Transverse colon (tissue), 4 donors: ENCODE results near the gene TLX2. TPM values are rescaled to one million over a fixed set of nuclear protein-coding genes. Genes with fewer than 3 reads are reported as not detected.

Experiments
- DNase-seq: peaks from one replicate; pipeline ENCODE4 v3.0.0-alpha.2; 2019
- H3K27ac ChIP-seq, 4 donors: fragments of 200-600 bp; sonication (generic); 2 replicates each; pipeline ENCODE4 v1.5.1; 2016 to 2018; ENCODE audit warnings: inconsistent platforms in 4 of 4
- H3K27me3 ChIP-seq: fragments of 200-600 bp; sonication (generic); 2 replicates; pipeline ENCODE4 v1.5.1; 2017; ENCODE audit warnings: inconsistent platforms
- H3K36me3 ChIP-seq, 4 donors: fragments of 200-600 bp; sonication (generic); 2 replicates each; pipeline ENCODE4 v1.5.1; 2017 to 2019; ENCODE audit warnings: inconsistent platforms in 4 of 4
- H3K4me1 ChIP-seq, 4 donors: fragments of 200-600 bp; sonication (generic); 2 replicates each; pipeline ENCODE4 v1.5.1; 2017 to 2020; ENCODE audit warnings: inconsistent platforms in 4 of 4
- H3K4me3 ChIP-seq, 4 donors: fragments of 200-600 bp; sonication (generic); 1 replicate in 1 of 4; 2 replicates in 3 of 4; pipeline versions ENCODE4 v1.5.1 to v1.6.1; 2017 to 2019; ENCODE audit warnings: inconsistent platforms in 4 of 4
- H3K9me3 ChIP-seq, 2 donors: fragments of 200-600 bp; sonication (generic); 2 replicates each; pipeline ENCODE4 v1.5.1; 2017 to 2019; ENCODE audit warnings: inconsistent platforms in 2 of 2
- EP300 ChIP-seq: sonication (generic); formaldehyde crosslinking; IDR thresholded peaks from one replicate; pipeline ENCODE4 v1.6.1; 2017; ENCODE audit warnings: antibody characterized with exemption, low read depth
- POLR2A ChIP-seq: fragments of 450-650 bp; IDR thresholded peaks from one replicate; pipeline ENCODE4 v1.6.1; 2016; ENCODE audit warnings: antibody characterized with exemption, mild to moderate bottlenecking, moderate library complexity
- POLR2AphosphoS5 ChIP-seq, 3 donors: sonication (generic); formaldehyde crosslinking; IDR thresholded peaks; one replicate each; pipeline ENCODE4 v1.6.1; 2016; ENCODE audit warnings: antibody characterized with exemption in 3 of 3
- WGBS, 2 donors: methylation state at CpG; one replicate each; pipeline ENCODE4 v1.1.5; 2018; ENCODE audit warnings: low coverage in 1 of 2; 5-methylcytosine and 5-hydroxymethylcytosine counted together
- in situ Hi-C, 4 donors: fragments of 200-750 bp; cut with MboI; loops; one replicate each; pipeline versions ENCODE4 v1.15.0 to v1.15.1; 2017; ENCODE audit warnings: low sequenced_read_pairs in 3 of 4, low pct_ligation_motif_present in 1 of 4, low pct_unique_long_range_greater_than_20kb in 1 of 4
- intact Hi-C: fragments of 100-400 bp; cut with DNase I; formaldehyde crosslinking; loops from one replicate; pipeline ENCODE4 v1.15.1; 2023; ENCODE audit warnings: low total_unique reads
- total RNA-seq, 4 donors: library from RNA; depleted of rRNA; stranded (reverse); fragments of >200 nt; gene quantifications; one replicate each; pipeline ENCODE4 v1.1.0, GENCODE V29; 2016
- TF ChIP-seq, protein P1 (sequence below), 5 experiments: fragments of 200-600 bp in 3 of 5; fragments of 450-650 bp in 2 of 5; sonication (generic) in 3 of 5; IDR thresholded peaks; 1 replicate in 2 of 5; 2 replicates in 3 of 5; pipeline ENCODE4 v1.5.1; 2016 to 2017; ENCODE audit warnings: antibody characterized with exemption in 5 of 5, inconsistent platforms in 3 of 5, mild to moderate bottlenecking in 2 of 5, moderate library complexity in 1 of 5

TLX2 gene
- total RNA-seq, 4 donors from 2014 or later = 0.96 to 2.5 TPM; not detected in 2

DNA sequence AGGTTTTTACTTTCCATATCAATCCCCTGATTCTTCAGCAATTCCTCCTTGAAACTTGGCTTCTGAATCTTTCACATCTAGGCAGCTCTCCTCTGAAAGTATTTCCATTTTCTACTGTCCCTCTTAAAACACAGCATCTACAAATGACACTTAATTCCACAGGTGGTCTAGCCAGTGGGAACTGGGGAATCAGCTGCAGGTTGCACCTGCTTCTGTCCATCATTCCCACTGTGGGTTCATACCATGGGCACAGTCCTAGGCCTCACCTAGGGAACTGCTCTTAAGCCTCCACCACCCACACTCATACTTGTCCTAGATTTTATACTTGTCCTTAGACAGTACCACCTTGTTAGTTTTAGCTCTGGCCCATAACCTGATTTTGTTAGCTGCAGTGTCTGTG lies 37.3 kb downstream of the TLX2 start:
- no peaks in the 10 kb centered on the region for H3K36me3 ChIP-seq
- H3K4me3 ChIP-seq = no peak overlapping the region
- peaks cover 12 to 36% (median 22%) of the 10 kb centered on the region in 4 donors for H3K4me1 ChIP-seq
- TF ChIP-seq EP300 = no peak
- DNase-seq = no peak
- H3K9me3 ChIP-seq = no peaks in the 10 kb centered on the region
- in situ Hi-C loops (no loop called here), intact Hi-C loops (no loop called here)
- no peaks in the 10 kb centered on the region for H3K27me3 ChIP-seq
- H3K27ac ChIP-seq = no peak overlapping the region

DNA sequence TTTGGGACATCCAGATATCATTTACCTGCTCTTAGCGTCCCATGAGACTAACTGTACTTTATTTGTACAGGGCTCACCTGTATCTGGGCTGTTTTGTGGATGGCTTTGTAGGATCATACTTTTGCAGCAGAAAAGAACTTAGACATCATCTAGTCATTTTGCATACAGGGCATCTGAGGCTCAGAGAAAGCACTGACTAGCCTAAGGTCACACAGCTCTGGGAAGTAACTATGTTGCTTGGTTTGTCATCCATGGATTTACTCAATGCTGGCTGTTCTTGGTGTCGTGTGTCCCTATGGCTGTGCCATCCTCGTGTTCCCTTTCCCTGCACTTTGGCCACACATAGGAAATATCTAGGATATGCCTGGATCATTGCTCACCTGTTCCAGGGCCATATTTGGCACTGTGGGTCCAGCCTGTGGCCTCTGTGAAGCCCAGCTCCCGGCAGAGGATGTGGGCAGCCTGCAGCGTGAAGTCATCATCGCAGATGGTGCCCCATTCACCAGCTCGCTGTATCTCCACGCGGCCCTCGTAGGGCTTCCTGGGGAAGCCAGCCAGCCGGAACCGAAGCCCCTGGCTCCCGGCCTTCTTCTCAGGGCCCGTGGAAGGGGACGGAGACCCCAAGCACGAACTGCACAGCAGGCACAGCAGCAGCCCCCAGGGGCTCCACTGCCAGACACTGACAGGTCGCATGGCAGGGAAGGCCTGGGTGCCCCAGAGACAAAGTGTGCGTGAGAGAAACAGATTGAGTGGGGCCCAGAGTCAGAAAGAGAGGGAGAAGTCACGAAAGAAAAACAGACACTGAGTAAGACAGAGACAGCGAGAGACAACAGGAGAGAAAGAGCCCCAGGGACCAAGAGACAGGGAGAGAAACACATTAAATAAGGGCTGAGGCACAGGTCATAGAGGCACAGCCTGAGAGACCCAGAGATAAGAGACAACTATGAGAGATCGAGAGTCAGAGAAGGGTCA lies 38.0 kb downstream of the TLX2 start:
- TF ChIP-seq, protein P1, sequence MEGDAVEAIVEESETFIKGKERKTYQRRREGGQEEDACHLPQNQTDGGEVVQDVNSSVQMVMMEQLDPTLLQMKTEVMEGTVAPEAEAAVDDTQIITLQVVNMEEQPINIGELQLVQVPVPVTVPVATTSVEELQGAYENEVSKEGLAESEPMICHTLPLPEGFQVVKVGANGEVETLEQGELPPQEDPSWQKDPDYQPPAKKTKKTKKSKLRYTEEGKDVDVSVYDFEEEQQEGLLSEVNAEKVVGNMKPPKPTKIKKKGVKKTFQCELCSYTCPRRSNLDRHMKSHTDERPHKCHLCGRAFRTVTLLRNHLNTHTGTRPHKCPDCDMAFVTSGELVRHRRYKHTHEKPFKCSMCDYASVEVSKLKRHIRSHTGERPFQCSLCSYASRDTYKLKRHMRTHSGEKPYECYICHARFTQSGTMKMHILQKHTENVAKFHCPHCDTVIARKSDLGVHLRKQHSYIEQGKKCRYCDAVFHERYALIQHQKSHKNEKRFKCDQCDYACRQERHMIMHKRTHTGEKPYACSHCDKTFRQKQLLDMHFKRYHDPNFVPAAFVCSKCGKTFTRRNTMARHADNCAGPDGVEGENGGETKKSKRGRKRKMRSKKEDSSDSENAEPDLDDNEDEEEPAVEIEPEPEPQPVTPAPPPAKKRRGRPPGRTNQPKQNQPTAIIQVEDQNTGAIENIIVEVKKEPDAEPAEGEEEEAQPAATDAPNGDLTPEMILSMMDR (IDR thresholded peaks at IDR 0.05) = no peak
- TF ChIP-seq POLR2AphosphoS5 (IDR thresholded peaks at IDR 0.05) = no peak
- TF ChIP-seq POLR2A = no peak
- TF ChIP-seq EP300 = no peak
- no peaks in the 10 kb centered on the region for H3K9me3 ChIP-seq
- H3K27ac ChIP-seq = peak overlapping the region; percentile 83 to 91 (median 86)
- H3K4me1 ChIP-seq = peaks cover 12 to 36% (median 22%) of the 10 kb centered on the region in 4 donors
- no peaks in the 10 kb centered on the region for H3K27me3 ChIP-seq
- DNase-seq = no peak
- no peak overlapping the region for H3K4me3 ChIP-seq
- intact Hi-C loops = no loop called here
- WGBS, 2 donors = 64 to 67% methylated on average over 4 to 21 of the region's 21 CpGs
- no peaks in the 10 kb centered on the region for H3K36me3 ChIP-seq
- in situ Hi-C loops = no loop called here

DNA sequence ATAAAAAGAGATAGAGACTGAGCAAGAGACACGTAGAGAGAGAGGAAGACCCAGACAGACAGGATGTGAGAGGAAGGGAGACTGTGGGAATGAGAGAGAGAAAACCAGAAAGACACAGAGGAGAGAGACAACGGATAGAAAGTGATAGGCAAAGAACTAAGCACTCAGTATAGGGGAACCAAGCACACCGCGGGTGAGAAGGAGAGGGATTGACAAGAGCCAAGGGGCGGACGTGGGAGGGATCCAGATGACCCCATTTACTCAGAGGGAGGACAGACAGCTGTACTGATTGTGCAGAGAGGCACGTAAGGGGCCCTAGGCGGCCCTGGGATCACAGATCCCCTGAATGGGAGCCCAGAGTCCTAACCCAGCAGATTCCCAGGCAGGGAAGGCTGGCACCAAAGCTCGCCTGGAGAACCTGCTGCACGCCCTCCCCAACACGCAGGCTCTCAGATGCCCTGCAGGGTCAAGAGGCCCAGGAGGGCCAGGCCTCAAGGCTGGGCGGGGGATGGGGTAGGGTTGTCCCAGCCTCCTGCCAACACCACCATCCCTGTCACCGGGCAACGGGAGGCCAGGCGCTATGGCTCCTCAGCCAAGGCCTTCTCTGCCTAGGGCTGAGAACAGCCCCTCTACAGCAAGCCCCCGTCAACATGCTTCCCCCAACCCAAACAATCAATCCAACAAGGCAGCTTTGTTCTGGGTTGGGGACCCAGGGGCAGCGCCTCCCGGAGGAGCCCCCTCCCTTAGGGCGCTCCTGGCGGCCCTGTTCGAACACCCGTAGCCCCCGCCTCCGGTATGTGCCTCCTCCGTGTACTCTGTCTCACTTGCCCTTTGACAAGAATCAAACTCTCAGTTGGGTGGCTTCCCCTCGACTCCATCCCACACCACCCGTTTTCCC lies 38.9 kb downstream of the TLX2 start:
- H3K4me3 ChIP-seq = peak overlapping the region in 3 of 4 donors; percentile 61 to 92 (median 75)
- no peaks in the 10 kb centered on the region for H3K36me3 ChIP-seq
- H3K27ac ChIP-seq = peak overlapping the region; percentile 83 to 91 (median 86)
- H3K4me1 ChIP-seq = peaks cover 12 to 41% (median 27%) of the 10 kb centered on the region in 4 donors
- no peak for TF ChIP-seq POLR2AphosphoS5 (IDR thresholded peaks at IDR 0.05)
- TF ChIP-seq, protein P1 (IDR thresholded peaks at IDR 0.05) = no peak
- no peak for TF ChIP-seq EP300
- TF ChIP-seq POLR2A = no peak
- DNase-seq = no peak
- intact Hi-C loops (no loop called here), in situ Hi-C loops (no loop called here)
- 34 to 54% methylated on average over 4 to 22 of the region's 27 CpGs for WGBS, 2 donors
- no peaks in the 10 kb centered on the region for H3K9me3 ChIP-seq
- H3K27me3 ChIP-seq = no peaks in the 10 kb centered on the region

DNA sequence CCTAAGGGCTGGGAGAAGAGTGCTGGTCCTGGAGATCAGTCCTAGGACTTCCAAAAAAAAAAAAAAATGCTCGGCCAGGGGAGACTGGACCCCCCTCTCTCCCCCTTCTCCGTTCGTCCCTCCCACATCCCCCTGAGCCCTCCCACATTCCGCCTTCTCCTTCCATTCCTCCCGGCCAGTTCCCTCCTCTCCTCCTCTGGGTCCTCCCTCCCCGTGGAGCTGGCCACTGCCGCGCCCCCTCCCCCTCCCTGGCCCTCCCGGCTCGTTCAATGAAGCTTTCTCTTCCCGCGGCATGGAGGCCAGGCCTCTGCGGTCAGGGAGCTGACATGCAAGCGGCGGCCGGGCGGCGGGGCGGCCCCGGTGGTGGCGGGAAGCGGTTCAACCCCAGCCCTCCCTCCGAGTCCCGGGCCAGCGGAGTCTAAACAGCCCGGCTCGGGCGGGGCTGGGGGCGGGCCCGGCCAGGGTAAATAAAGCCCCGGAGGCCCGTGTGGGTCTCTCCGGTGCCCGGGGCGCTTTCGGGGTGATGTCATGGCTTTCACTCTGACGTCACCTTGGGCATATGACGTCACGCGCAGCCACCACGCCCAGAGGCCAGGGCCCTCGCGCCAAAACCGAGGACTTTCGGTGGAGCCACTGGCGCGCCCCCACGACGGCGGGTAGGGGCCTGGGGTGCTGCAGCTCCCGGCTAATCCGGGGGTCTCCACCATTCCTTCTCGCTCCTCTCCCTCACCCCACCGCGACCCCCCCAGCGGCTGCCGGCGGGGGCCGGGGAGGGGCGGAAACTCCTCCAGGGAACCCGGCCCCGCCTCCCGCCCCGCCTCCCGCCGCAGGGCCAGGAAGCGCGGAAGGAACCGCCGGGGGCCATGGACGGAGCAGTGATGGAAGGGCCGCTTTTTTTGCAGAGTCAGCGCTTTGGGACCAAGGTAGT lies 39.9 kb downstream of the TLX2 start, which contains the start of the genes DOK1 and LOXL3:
TSS of gene DOK1 (plus strand) at position 829 of the 928 bp plus-strand sequence. CDS start at position 864, 35 bp downstream.
TSS of gene LOXL3 (minus strand) at position 51 of the 928 bp plus-strand sequence. CDS start 1,308 bp downstream, outside the sequence.
- intact Hi-C loops = no loop called here
- Histone ChIP-seq H3K4me3 (peak within 1 kb of the TSS; percentile 44 to 92 (median 68)), H3K9me3 (no peaks in the 10 kb centered on the region), H3K27ac (peak within 1 kb of the TSS; percentile 83 to 91 (median 86)), H3K27me3 (no peaks in the 10 kb centered on the region), H3K4me1 (peaks cover 11 to 39% (median 27%) of the 10 kb centered on the region in 4 donors), H3K36me3 (no peaks in the 10 kb centered on the region)
- TF ChIP-seq POLR2AphosphoS5 (IDR thresholded peaks at IDR 0.05) (peak; percentile 38 to 64 (median 57)), EP300 (no peak), POLR2A (peak; percentile 49)
- TF ChIP-seq, protein P1 (IDR thresholded peaks at IDR 0.05) = peak in 1 of 5 experiments; percentile 28
- WGBS, 2 donors = 1 to 7% methylated on average over 7 to 50 of the region's 73 CpGs
- in situ Hi-C loops = no loop called here
- DNase-seq = peak; percentile 93
